Measurements from ENCODE around the gene TAS2R60. TPM values are rescaled to one million over a fixed set of nuclear protein-coding genes. Genes with fewer than 3 reads are reported as not detected.
"Not testable (repeated sequence)": the region's sequence is repeated elsewhere in the genome, so short reads cannot be mapped to it uniquely, and the experiment has no call there.

Gene TAS2R60, protein sequence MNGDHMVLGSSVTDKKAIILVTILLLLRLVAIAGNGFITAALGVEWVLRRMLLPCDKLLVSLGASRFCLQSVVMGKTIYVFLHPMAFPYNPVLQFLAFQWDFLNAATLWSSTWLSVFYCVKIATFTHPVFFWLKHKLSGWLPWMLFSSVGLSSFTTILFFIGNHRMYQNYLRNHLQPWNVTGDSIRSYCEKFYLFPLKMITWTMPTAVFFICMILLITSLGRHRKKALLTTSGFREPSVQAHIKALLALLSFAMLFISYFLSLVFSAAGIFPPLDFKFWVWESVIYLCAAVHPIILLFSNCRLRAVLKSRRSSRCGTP
- total RNA-seq, result not detected in 2 replicates

DNA sequence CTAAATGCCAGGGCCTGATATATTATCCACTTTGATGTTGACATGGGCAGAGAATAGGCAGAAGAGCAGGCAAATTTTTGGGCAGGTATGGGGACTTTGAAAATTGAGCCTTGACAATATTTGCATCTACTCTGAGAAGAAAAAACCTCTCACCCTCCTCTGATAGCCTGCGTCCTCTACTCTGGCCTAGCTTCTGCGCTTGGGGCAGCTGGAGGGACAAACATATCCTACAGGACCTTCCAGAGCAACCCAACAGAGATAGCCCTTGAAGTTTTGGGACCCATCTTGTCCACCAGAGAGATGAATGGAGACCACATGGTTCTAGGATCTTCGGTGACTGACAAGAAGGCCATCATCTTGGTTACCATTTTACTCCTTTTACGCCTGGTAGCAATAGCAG lies at the start of gene TAS2R60:
TSS of gene TAS2R60 (plus strand) at position 301 of the 400 bp plus-strand sequence. CDS start at position 301, 0 bp downstream.
- DNase-seq (ENCODE audit: low read depth in 2 of 2), result no peak

DNA sequence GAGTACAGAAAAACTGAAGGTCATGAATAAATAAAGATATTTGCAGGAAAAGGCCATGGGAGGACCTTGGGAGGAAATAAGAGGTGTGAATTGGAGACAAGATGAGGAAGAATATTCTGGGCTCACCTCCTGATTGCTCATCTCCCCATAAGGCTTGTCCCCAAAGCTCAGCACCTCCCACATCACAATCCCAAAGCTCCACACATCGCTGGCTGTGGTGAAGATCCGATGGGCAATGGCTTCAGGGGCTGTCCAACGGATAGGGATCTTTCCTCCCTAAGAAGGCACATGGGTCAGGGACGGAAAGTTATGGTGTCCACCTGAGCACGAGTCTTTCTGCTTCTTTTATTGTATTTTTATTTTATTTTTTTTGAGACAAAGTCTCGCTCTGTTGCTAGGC lies 49.2 kb upstream of the TAS2R60 start:
- no peak for DNase-seq (ENCODE audit: low read depth in 2 of 2)

DNA sequence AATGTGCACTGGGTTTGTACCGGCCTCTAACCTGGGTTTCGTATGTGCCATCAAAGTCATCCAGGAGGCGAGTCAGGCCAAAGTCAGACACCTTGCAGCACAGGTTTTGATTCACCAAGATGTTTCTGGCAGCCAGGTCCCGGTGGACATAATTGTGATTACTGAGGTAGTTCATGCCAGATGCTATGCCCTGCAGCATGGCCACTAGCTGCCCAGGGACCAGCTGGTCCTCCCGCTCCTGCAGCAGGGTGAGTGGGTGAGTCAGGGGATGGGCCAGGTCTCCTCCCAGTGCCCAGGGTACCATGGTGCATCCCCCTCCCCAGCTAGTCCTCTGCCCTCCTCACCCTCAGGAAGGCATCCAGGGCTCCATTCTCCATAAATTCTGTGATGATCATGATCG lies 48.5 kb upstream of the TAS2R60 start:
- no peak for DNase-seq (ENCODE audit: low read depth in 2 of 2)

DNA sequence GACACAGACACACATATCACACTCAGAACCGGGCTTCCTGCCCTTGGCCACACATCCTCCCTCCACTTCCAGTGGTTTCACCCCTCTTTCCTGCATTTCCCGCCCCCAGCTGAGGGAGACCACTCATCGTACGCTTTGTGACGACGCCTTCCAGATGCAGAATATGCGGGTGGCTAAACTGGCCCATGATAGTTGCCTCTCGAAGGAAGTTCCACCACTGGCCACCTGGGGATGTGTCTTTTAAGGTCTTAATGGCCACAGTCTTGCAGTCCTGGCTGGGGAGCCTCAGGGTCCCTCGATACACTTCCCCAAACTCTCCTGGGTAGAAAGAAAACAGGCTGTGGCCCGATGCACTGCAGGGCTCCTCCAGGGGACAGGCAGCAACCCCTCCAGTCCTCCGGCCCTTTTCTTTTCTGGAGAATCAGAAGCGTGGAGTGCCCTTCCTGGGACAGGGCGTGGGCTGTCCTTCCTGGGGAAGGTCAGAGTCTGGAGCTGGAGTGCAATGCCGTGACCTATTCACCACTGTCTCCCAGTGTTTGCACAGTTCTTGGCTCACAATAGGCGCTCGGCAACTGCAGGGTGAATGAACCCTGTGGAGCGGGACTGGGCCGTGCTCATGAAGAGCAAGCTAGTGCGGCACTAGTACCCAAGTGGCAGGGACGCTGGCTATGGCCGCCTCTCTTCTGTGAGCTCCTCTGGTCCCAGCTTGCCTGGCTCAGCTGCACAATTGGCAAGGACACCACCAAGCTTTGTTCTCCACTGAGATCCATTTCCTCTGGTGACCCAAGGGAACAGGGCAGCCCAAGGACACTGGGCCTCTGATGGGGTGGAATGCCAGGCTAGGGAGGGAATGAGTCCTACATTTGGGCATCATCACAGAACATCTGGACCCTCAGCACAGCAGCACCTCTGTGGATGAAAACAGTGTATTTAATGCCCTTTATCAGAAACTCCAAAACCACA lies 47.8 kb upstream of the TAS2R60 start:
- DNase-seq (ENCODE audit: low read depth in 2 of 2), result no peak

DNA sequence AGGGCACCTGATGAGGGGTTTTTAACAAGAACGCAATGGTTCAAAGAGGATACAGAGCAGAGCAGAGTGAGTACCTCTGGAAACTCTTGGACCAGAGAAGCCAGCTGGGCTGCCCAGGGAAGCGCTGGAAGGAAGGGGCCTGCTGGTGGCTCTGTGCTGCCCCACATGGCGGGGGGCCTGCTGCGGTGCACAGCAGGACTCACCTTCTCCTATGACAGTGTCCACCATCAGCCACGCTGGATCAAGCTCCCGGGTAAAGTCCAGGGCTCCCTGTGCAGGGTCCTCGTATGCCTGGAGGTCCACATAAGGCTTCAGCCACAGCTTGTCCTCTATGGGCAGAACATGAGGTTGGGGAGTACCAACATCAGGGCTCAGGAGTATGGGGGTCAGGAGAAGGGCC lies 47.1 kb upstream of the TAS2R60 start:
- no peak for DNase-seq (ENCODE audit: low read depth in 2 of 2)

DNA sequence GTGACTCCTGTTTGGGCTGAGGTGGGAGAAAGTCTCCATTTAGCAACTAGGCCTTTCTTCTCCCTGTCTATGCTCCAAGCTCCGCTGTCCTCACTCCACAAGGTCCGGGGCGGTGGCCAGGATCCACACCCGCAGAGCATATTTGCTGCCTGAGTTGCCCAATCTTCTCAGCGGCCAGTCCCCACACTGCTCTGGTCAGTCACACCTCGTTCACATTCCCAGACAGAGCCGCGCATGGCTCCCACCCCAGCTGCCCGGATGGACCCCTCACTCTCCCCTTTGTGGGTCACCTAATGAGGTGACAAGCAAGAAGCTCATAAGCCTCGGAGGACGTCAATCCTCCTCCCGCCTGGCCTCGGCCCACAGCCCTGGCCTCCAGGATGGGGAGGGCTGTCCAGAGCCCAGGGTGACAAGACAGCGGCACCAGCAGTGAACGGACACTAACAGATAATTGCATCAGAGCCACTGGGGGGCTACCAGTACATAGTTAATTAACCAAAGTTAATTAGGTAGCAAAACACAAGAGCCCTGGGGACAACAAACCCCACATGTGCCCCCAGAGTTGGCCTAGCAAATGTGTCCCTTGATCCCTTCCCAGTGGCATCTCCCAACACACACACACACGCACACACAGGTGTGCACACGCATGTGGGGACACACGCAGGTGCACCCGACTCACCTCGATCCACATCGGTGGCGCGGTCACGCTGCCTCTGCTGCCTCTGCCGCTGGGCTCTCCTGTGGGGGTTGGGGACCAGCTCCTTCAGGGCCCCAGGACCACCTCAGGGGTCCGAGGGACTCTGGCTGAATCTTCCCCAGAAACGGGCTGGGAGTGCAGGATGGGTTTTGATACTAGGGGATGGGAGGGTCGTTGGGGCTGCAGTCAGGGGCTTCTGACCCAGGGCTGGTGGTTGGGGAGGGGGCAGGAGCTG lies 46.4 kb upstream of the TAS2R60 start:
- no peak for DNase-seq (ENCODE audit: low read depth in 2 of 2)

DNA sequence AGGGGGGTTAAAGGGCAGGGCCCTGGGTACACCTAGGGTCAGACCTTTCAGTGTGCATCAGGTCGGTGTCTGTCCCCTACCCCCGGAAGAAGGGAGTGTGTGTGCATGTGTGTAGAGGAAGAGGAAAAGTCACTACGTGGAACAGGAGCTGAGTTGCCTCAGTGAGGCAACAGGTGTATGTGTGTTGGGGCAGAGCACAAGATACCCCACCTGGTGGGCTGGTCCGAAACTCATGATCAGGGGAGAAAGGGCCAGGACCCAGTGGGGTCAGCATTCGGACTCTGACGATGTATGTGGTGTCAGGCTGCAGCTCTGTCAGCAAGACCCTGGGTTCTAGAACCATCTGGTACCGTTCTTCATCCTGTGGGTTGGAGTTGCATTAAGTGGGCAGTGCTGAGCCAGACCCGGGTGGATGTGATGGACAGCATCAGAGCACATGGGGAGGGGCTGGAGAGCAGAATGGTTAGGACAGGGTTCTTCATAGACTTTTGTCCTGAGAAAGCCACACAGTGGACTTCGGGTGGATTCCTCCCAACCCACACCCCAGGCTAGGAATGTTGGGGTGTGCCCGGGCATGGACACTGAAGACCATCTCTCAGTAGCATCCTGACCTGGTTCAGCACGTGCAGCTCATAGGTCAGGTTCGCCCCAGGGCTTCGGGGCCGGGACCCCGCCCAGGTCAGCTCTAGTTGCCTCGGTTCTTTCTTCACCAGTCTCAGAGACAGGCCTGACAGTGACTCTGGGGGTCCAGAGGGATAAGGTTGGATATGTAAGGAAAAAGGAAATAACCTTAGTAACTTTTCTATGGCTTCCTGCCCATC lies 45.3 kb upstream of the TAS2R60 start:
- no peak for DNase-seq (ENCODE audit: low read depth in 2 of 2)

DNA sequence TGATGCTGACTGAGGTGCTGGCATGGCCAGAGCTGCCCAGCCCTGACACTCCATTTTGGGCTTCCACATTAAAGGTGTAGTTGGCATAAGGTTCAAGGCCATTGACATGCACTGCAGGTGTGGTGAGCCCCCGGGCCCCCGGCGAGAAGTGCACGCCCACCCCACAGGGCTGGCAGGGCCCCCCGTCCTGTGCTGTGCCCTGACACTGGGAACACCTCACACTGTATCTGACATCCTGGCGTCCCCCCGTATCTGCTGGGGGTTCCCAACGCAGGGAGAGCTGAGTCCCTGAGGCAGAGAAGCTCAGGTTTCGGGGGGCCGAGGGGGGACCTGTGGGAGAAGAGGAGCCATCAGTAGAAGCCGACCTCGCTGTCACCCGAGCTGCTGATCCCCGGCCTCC lies 44.6 kb upstream of the TAS2R60 start:
- no peak for DNase-seq (ENCODE audit: low read depth in 2 of 2)

DNA sequence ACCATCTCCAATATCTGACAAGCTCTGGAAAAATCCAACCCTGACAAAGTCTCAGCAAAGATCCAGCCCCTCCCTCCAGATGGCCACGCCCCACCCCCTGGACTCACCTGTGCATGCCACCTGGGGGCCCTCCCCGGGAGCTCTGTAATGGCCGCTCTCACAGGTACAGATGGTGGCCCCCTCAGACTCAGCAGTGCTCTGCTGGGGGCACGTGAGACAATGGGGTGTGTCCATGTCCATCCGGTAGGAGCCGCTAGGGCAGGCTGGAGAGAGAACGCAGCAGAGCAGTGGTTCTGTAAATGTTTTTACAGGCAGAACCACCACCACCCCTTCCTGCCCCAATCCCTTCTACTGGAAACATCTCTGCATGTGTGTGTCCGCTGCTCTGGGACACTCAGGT lies 44.1 kb upstream of the TAS2R60 start:
- DNase-seq (ENCODE audit: low read depth in 2 of 2), result no peak

DNA sequence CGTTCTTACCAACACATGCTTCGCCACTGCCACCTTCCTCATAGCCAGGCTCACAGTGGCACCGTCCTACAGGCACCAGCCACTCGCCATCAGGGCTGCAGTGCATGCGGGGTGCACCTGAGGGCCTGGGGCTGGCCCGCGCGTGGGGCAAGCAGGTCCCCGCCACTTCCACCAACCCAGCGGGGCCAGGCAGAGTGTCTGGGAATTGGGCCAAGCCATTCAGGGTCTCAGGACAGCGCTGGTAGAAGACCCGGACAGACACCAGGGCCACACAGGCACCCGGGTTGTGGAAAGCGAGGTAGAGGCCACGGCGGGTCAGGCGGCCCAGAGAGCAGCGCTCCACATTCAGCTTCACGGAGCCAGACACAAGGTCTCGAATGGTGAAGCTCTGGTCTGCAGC lies 43.6 kb upstream of the TAS2R60 start:
- no peak for DNase-seq (ENCODE audit: low read depth in 2 of 2)

DNA sequence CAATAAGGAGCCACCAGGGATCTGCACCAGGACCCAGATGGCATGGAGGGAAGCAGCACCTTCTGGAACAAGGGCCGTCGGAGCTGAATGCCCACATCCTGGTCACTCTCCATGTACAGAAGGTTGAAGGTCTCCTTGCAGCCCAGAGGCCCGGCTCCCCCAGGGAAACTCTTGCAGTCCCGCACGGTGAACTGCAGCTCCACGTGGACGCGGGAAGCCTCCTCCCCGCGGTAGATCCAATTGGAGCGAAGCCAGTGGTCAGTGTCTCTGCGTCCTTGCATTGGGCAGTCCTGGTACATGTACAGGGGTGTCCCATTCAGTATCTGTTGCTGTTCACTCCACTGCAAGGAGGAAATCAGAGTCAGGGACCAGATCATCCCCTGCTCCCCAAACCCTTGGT lies 42.0 kb upstream of the TAS2R60 start:
- no peak for DNase-seq (ENCODE audit: low read depth in 2 of 2)

DNA sequence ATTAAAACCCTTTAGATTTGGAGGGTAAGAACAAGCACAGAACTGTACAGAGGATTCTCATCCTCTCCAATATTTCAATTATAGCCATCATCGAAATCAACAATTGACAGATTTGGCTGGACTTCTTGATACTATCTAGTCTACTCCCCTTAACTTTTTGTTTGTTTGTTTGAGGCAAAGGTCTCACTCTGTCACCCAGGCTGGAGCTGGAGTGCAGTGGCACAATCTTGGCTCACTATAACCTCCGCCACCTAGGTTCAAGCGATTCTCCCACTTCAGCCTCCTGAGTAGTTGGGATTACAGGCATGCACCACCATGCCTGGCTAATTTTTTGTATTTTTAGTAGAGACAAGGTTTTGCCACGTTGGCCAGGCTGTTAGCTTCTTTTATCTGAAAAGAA lies 41.0 kb upstream of the TAS2R60 start:
- DNase-seq (ENCODE audit: low read depth in 2 of 2), result not testable (repeated sequence)

DNA sequence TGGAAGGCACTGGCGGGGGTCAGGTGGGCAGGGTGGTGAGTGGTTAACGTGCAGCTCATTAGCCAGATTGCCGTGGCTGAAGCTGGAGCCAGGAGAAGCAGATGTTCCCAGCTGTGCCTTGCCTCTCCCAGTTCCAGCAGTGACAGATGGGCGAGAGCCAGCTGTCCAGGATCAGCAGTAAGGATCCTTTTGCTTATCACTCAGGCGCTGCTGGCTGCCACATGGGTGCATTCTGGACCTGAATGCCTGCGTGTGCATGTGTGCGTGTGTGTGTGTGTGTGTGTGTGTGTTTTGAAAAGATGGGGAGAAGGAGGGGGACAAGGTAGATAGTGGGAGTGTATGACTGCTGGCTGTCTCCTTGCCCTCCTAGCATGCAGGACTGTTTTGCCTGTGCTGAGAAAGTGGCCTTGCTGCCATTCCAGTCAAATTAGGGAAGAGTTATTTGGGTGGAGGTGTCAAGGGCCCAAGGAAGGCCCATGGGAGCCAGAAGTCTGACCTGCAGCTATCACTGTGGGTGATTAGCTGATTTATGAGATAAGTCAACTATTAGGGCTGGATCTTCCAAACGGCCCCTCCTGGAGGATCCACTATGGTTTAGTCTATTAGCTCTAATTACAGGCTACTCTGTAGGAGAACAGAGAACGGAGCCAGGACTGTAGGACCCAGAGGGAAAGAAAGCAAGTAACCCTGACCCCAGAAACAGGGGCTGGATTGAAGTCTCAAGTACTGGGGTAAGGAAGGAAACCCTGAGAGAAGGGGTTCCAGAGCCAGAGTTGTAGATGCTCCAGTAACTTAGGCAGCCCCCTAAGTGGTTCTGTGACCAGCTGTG lies 37.9 kb upstream of the TAS2R60 start:
- no peak for DNase-seq (ENCODE audit: low read depth in 2 of 2)

DNA sequence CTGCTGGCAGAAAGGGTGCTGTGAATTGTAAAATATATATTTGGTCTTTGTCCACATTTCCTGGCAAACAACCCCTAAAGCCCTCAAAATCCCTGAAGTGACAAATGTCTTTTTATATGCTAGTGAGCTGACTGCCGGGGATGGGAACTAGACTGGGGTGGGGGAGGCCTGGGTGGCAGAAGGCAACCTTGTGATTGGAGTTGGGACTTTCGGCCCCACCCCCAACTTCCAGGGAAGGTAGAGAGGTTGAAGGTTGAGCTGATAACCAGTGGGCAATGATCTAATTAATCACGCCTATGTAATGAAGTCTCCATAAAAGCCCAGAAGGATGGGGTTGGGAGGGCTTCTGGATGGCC lies 37.3 kb upstream of the TAS2R60 start:
- DNase-seq (ENCODE audit: low read depth in 2 of 2), result no peak

DNA sequence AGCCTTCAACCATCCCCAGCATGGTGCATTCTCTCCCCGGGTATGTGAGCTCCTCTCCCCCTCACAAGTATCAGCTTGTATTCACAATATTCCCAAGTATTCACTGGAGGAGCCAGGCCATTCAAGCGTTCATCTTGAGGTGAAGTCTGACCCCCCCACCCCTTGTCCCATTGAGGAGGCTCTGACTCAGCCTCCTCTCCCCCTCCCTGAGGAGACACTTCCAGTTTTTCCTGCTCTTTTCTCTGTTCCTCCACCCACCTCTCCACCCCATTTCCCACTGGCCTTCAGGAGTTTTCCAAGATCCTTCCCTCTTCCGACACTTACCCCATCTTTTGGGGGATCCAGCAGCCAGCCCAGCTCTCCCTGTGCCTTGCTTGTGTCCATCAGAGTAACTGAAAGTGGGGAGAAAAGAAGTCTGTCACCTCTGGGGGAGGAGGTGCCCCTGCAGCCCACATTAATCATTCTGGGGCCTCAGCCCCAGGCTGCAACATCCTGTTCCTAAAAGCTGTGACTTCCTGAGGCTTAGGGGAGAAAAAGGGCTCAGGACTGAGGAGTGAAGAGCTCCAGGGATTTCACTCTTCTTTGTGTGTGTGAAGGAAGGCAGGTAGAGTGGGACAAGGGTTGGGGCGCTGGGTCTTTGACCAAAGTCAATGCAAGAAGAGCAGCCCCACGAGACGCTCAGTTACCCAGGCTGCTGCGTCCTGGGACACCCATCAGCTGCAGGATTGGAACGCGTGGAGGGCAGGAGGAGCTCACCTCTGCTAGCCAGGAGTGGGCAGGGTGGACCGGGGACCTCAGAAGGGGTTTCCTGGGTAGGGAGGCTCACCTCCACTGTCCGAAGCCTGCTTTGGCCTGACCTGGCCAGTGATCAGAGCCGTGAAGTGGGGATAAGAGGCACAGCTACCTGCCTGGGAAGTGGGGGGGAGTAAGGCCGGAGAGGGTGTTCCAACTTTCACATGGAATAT lies 35.7 kb upstream of the TAS2R60 start:
- DNase-seq (ENCODE audit: low read depth in 2 of 2), result no peak

DNA sequence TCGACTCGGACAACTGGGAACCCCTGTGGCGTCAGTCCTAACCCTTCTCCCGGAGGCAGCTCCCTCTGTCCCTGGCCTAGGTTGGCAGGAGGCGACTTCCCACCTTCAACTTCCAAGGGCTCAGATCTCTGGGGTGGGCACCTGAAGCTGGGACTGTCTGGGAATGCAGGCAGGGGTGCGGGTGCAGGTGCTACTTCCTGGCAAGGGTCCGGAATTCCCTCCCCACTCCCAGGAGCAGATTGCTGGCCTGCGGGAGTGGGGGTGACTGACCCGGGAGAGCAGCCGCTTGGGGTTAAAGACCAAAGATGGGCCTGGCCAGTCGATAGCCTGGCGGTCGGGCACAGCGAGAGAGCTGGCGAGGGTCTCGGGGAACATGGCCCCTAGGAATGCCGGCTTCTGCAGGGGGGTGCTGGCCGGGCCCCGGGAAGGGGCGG lies 35.0 kb upstream of the TAS2R60 start:
- no peak for DNase-seq (ENCODE audit: low read depth in 2 of 2)

DNA sequence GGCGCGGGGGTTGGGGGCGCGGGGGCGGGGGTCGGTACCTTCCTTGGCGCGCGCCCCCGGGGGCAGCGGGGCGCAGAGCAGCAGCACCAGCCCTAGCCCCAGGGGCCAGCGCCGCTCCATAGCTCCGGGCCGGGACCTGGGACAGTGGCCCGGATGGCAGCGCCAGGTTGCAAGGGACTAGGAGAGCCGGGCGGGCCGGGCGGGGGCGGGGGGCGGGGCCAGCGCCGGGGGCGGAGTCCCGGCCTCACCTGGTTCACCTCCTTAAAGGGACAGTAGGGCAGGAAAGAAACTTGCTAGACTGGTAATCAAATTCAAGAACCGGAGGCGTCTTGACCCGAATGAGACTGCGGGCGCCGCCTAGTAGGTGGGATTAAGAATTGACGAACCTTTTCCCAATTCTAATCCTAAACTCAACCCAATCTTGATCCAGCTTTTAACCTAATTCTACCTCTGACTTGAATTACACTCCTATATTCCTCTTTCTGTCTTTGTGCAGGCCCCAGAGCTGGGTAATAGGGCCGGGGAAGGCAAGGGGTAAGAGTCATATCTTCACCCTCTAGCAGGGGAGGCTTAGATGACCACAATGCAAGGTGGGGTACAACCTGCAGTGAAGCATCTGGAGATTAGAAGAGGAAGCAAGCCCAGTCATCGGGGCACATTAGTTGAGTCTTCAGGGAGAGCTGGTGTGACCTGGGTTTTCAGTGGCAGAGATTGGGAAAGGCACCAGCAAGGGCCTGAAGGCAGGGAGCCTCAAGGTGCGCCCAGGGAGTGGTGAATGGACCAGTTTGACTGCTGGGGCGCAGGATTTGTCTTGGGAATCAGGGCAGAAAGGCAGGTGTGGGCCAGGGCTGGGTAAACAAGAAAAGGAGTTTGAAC lies 34.3 kb upstream of the TAS2R60 start, which contains the start of gene EPHA1:
TSS of gene EPHA1 (minus strand) at position 171 of the 876 bp plus-strand sequence. CDS start at position 120, 51 bp downstream.
- DNase-seq (ENCODE audit: low read depth in 2 of 2), result no peak

Data from dermis microvascular lymphatic vessel endothelial cell (primary cell).